ENCODE data around the gene FRK.

FRK gene

GRCh38 chr6:116010790-116011401 is 49.8 kb downstream of the FRK start:
- no peak overlapping the region for H3K4me3 ChIP-seq (replicated peaks; ENCODE audit: low read depth, low read length)
- DNase-seq (ENCODE audit: low read depth), result peak; percentile 85
- TF ChIP-seq, protein P1, sequence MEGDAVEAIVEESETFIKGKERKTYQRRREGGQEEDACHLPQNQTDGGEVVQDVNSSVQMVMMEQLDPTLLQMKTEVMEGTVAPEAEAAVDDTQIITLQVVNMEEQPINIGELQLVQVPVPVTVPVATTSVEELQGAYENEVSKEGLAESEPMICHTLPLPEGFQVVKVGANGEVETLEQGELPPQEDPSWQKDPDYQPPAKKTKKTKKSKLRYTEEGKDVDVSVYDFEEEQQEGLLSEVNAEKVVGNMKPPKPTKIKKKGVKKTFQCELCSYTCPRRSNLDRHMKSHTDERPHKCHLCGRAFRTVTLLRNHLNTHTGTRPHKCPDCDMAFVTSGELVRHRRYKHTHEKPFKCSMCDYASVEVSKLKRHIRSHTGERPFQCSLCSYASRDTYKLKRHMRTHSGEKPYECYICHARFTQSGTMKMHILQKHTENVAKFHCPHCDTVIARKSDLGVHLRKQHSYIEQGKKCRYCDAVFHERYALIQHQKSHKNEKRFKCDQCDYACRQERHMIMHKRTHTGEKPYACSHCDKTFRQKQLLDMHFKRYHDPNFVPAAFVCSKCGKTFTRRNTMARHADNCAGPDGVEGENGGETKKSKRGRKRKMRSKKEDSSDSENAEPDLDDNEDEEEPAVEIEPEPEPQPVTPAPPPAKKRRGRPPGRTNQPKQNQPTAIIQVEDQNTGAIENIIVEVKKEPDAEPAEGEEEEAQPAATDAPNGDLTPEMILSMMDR (IDR thresholded peaks at IDR 0.05; ENCODE audit: low read length, missing control alignments), result peak; percentile 91

- TF ChIP-seq, protein P1 (IDR thresholded peaks at IDR 0.05; ENCODE audit: low read length, missing control alignments), result no peak
- no peak for DNase-seq (ENCODE audit: low read depth)
- no peak overlapping the region for H3K4me3 ChIP-seq (replicated peaks; ENCODE audit: low read depth, low read length)
Measured at GRCh38 chr6:116010386-116010785, 50.3 kb downstream of the FRK start.

DNA sequence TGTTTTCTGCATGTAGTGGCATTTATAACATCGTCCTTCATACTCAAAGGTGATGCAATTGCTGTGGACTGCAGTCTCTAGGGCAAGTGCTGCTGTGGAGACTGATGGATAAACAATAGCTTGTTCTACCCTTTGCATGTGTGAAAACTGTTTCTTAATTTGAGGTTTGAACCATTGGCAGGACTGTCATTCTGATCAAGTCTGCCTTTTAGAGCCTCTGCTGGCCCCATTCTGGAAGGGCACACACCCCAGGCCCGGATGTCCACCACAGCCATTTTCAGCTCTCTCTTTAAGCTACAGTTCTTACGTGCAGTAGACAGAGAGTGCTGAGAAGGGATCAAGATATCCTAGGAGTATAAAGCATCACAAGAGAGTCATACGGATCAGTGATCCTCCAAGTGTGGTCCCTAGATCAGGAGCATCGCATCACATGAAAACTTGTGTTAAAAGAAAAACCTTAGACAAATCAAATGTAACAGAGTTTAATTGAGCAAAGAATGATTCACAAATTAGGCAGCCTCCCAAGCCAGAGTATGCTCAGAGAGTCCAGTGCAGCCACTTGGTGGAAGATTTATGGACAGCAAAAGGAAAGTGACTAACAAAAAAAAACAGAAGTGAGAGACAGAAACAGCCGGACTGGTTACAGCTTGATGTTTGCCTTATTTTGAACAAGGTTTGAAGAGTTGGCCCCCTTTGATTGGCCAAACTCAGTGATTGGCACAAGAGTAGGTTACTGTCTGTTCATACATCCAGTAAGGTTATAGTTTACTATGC is 52.0 kb downstream of the FRK start:
- no peak overlapping the region for H3K4me3 ChIP-seq (replicated peaks; ENCODE audit: low read depth, low read length)
- peak; percentile 64 for DNase-seq (ENCODE audit: low read depth)

DNA sequence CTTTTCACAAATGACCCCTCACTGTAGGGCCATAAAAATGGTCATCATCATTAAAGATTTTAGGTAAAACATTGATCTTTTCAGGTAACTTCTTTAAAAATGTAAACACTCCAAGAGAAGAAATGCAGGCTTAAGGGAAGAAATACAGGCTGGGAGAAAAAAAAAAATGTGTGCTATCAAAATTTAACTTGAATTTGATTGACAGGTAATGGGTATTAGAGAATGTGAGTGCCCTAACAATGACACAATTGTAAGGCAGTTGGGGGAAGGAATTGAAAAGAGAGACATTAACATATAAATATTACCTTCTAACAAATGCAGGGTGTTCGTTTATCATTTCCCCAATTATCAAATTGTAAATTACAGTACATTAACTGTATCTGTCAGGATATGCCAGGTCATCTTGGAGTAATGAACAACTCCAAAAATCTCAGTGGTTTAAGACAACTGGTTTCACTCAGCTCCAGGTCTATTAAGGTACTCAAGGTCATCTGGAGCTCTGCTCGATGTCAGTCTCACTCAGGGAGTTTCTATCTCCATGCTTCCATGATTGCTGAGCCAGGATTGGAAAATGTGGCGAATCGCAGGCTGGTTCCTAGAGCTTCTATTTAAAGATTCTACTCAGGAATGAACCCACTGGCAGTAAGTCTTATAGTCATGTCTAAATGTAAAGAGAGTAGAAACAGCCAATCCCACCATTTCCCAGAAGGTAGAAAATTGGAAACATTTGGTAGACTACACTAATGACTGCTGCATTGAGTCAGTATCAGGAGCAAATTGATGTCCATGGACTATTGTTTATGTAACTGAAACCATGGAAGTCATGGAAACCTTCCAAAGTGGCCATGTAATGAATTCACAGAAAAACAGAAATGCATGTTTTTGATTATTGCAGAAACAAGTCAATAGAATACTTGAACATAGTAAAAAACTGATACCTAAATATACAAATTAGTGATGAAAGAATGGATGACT is 55.6 kb downstream of the FRK start:
- no peak overlapping the region for H3K4me3 ChIP-seq (replicated peaks; ENCODE audit: low read depth, low read length)
- no peak for DNase-seq (ENCODE audit: low read depth)
- TF ChIP-seq, protein P1 (IDR thresholded peaks at IDR 0.05; ENCODE audit: low read length, missing control alignments), result no peak

More for the DNA sequence above, 52.0 kb downstream of the FRK start:
- TF ChIP-seq, protein P1 (IDR thresholded peaks at IDR 0.05; ENCODE audit: low read length, missing control alignments), result no peak

- no peak for DNase-seq (ENCODE audit: low read depth)
- no peak overlapping the region for H3K4me3 ChIP-seq (replicated peaks; ENCODE audit: low read depth, low read length)
- TF ChIP-seq, protein P1 (IDR thresholded peaks at IDR 0.05; ENCODE audit: low read length, missing control alignments), result no peak
Measured at GRCh38 chr6:116003668-116004067, 57.0 kb downstream of the FRK start.

- no peak for DNase-seq (ENCODE audit: low read depth)
- TF ChIP-seq, protein P1 (IDR thresholded peaks at IDR 0.05; ENCODE audit: low read length, missing control alignments), result no peak
- H3K4me3 ChIP-seq (replicated peaks; ENCODE audit: low read depth, low read length), result no peak overlapping the region
Measured at GRCh38 chr6:116002756-116003155, 57.9 kb downstream of the FRK start.

Data from fibroblast of pulmonary artery (primary cell).